NCI-H2196 (cell line): ENCODE data around the gene SLAMF7.
"Not testable (repeated sequence)": the region's sequence is repeated elsewhere in the genome, so short reads cannot be mapped to it uniquely, and the experiment has no call there.

Experiments
- DNase-seq: peaks from one replicate; lab custom pipeline; 2025; ENCODE audit not compliant: unreplicated experiment; lab: John Stamatoyannopoulos, UW

SLAMF7 gene

GRCh38 chr1:160773093-160773492, 34.0 kb downstream of the SLAMF7 start:
- no peak for DNase-seq

GRCh38 chr1:160774886-160775719, 36.1 kb downstream of the SLAMF7 start:
- DNase-seq: no peak

- no peak for DNase-seq
Measured at GRCh38 chr1:160776178-160776577, 37.1 kb downstream of the SLAMF7 start.

- DNase-seq: peak; percentile 25
Measured at GRCh38 chr1:160777486-160778089, 38.5 kb downstream of the SLAMF7 start.

GRCh38 chr1:160778976-160779375, 39.9 kb downstream of the SLAMF7 start:
- DNase-seq: no peak

- no peak for DNase-seq
Measured at GRCh38 chr1:160779626-160780397, 40.8 kb downstream of the SLAMF7 start.

- DNase-seq: no peak
Measured at GRCh38 chr1:160780398-160780755, 41.3 kb downstream of the SLAMF7 start.

GRCh38 chr1:160781186-160781766, 42.2 kb downstream of the SLAMF7 start:
- no peak for DNase-seq

- DNase-seq: no peak
Measured at GRCh38 chr1:160781914-160782689, 43.1 kb downstream of the SLAMF7 start.

- not testable (repeated sequence) for DNase-seq
Measured at GRCh38 chr1:160782988-160783765, 44.1 kb downstream of the SLAMF7 start.

- no peak for DNase-seq
Measured at GRCh38 chr1:160789051-160789701, 50.1 kb downstream of the SLAMF7 start.

GRCh38 chr1:160789702-160790611, 50.9 kb downstream of the SLAMF7 start:
- no peak for DNase-seq

- no peak for DNase-seq
Measured at GRCh38 chr1:160794376-160794775, 55.3 kb downstream of the SLAMF7 start.

- DNase-seq: no peak
Measured at GRCh38 chr1:160795951-160796383, 56.9 kb downstream of the SLAMF7 start, which contains the start of gene LY9. Gene LY9, plus strand, starts transcription at chr1:160796174. Its CDS starts 14 bp downstream, at chr1:160796188.

- no peak for DNase-seq
Measured at GRCh38 chr1:160797271-160797709, 58.2 kb downstream of the SLAMF7 start.

- DNase-seq: no peak
Measured at GRCh38 chr1:160797861-160798273, 58.8 kb downstream of the SLAMF7 start.

- no peak for DNase-seq
Measured at GRCh38 chr1:160798439-160798838, 59.4 kb downstream of the SLAMF7 start.

- no peak for DNase-seq
Measured at GRCh38 chr1:160799641-160800040, 60.6 kb downstream of the SLAMF7 start.
